GOT3 (cell line): Measurements from ENCODE around the gene KRT4.
"Not testable (repeated sequence)": the region's sequence is repeated elsewhere in the genome, so short reads cannot be mapped to it uniquely, and the experiment has no call there.

Experiments
- DNase-seq: peaks from one replicate; lab custom pipeline; 2025; ENCODE audit warnings: mixed read lengths; lab: John Stamatoyannopoulos, UW

KRT4 gene

DNA sequence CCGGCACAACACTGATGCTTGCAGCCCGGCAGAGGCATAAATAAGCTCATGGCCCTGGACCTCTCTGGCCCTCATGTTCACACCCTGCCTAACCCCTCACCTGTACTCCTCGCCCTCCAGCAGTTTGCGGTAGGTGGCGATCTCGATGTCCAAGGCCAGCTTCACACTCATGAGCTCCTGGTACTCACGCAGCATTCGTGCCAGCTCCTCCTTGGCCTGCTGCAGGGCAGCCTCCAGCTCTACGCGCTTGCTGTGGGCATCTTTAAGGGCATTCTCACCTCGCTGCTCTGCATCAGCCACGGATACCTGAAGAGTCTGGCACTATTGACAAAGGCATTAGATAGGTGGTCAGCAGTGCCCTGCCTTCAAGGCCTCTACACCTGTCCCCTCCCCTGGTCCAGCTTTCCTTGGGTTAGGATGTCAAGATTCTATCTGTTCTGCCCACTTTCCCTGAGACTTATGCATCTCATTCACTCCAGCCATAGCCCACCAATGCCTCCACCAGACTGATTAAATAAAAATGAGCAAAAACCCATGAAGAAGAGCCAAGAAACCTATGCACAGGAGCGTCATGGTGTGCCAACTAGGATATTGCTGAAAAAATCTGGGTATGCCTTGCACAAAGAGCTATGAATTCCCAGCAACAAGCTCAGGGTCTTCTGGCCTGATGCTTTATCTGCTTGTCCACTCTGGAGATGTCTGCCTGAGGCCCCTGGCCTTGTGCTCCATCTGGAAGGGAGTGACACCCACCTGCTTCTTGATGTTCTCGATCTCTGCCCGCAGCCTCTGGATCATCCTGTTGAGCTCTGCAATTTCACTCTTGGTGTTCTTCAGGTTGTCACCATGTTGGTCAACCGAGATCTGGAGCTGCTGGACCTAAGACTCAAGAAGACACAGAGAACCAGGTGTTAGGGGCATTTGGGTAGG, 6.1 kb downstream of the KRT4 start:
- no peak for DNase-seq

DNA sequence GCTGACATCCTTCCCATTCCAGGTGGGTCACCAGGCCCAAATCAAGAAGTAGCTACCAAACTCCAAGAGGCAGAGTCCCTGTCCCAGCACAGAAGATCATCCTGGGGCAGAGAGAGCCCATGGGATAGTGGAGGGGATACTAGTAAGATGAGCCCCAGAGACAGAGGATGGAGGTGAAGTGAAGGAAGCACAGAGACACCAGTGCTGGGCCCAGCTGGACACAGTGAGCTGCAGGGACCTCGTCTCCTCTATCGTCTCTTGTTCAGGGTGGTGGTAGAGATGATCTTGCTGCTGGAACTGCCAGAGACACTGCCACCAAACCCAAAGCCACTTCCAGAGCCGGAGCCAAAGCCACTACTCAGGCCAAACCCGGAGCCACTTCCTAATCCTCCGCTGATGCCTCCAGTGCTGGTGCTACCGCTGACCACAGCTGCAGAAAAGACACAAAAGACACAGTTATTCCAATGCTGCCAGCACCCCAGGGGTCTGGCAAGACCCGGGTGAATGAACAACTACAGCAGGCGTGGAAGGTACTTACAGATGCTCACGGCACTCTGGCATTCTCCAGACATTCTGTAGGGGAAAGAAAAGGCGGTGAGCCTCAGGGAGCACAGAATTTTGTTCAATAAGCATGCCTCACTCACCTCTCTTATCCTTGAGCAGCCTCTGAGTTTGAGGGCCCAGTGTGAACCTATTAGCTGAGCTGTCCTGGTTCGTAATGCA, 6.9 kb downstream of the KRT4 start:
- DNase-seq: no peak

DNA sequence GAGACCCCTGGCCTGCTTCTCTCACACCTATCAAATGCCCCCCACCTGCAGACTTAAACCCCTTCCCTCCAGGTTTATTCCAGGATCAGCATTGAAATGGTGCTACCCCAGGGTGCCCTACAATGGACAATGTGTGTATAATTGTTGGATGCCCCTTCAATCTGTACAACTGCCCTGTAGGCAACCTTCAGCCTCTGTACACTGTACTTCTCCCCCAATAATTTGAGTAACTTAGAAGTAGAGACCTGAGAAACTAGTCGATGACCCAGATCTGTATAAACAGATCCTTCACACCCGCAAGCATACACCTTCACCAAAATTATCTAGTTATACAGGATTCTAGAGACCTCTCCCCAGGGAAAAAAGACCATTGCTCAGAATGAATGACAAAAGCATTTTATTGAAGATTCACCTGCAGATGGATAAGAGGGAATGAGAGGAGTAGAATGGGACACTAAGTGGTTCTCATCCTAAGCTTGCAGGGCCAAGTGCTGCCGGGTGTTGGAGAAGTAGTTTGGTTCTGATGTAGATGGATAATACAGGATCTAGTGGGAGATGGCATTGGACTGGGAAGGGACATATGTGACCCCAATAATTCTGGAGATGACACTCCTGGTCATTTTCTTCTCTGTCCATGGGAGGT, 7.6 kb downstream of the KRT4 start:
- no peak for DNase-seq

DNA sequence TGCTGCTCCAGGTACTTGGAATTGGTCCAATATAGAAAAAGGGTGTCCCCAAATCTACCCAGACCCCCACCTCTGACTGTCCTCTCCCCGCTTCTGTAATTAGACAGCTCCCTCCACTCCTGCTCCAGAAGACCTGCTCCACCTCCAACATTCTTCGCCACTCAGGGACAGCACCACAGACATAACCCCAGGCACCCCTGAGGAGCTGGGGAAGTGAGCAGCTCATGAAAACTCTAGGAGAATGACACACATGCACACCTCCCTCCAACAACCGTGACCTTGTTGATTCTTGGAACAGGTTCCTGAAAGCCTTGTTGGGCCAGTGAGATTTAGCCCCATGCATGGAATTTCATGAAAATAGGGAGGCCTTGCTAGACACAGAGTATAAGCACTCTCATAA, 8.2 kb downstream of the KRT4 start:
- no peak for DNase-seq

DNA sequence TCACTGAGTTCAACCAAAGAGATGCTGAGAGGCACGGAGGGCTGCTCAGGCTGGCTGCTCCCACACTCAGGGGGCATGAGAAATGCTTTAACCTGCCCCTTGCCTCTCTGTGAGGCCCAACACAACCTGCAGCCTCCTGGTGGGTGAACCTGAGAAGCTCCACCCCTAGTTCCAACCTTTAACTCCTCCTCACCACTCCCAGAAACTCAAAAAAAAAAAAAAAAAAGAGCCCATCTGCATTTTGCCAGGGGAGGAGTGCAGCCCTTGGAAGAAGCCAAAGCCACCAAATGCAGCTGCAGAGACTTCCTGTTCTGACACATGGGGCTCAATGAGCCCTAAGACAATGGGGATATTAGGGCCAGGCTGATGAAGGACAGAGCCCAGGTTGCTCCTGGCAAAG, 8.9 kb downstream of the KRT4 start:
- no peak for DNase-seq

GRCh38 chr12:52802442-52802841, 11.5 kb downstream of the KRT4 start:
- DNase-seq: no peak

GRCh38 chr12:52801773-52802172, 12.1 kb downstream of the KRT4 start:
- DNase-seq: no peak

- DNase-seq: no peak
These were observed 13.5 kb downstream of the KRT4 start for GRCh38 chr12:52800259-52800917.

- DNase-seq: no peak
These were observed 14.3 kb downstream of the KRT4 start for GRCh38 chr12:52799505-52800211.

DNA sequence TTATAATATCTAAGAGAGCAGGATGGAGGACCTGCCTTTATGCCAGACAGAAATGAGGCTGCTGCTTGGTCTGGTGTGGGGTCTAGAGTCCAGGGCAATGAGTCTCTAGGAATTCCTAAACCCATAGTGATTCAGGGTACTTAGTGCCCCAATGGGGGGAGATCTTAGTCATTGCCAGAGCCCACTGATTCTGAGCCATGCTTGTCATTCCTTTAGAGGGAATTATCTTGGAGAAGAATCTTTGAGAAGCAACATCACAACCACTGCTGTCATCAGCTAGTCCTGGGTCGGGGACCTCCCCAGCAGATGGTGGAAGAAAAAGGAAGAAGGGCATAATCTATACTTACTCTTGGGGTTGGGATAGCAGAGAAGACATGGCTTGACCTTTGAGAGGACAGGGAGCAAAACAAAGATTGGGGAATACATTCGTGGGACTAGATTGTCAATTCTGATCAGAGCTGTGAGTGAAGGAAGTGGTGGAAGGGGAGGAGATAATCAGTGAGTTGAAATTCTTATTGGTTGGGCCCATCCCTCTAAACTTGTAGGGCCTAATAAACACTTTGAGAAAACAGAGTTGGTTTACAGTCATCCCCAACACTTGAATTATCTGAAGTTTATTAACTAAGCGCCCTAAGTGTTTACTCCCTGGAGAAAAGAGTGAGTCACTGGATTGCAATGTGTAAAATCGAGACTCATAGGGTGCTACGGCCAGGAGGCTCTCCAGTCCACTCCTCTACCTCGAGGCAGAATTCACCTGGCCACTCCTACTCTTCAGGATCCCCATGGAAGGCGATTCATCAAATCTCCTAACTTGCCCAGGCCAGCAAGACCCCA, 15.0 kb downstream of the KRT4 start:
- no peak for DNase-seq

DNA sequence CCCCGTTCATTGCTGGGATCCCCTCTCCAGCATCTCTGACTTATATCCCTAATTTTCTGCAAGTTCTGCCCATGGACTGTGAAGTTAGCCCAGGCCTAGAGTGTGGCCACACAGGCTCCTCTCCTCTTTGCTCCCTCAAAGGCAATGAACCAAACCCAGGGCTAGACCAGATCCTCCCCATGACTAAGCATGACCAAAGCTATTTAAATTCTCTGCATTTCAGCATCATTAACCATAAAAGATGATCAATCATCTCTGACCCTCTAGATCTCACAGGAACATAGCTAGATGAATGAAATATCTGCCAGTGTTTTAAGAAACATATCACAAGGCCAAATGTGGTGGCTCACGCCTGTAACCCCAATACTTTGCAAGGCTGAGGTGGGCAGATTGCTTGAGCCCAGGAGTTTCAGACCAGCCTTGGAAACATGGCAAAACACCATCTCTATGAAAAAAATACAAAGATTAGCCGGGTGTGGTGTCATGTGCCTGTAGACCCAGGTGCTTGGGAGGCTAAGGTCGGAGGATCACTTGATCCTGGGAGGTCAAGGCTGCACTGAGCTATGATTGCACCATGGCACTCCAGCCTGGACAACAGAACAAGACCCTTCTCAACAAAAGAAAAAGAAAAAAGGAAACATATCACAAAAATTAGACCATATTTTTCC, 15.8 kb downstream of the KRT4 start:
- DNase-seq: no peak

DNA sequence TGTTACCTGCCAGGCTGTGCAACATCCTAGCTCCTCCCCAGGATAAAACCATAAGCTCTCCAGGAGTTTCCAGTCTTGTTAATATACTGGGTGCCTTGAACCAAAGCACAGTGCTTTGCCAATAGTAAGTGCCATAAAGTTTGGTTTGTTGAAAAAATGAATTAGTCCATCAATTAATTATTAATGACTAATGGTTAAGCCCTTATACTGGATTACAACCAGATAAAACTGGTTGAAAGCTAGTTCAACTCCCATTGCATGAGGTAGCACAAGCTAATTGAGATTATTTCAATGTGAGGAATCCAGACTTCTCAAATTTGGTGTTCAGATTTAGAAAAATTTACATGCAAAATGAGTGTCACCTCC, 16.4 kb downstream of the KRT4 start:
- no peak for DNase-seq

GRCh38 chr12:52796839-52797528, 16.9 kb downstream of the KRT4 start:
- no peak for DNase-seq

- DNase-seq: no peak
These were observed 17.5 kb downstream of the KRT4 start for GRCh38 chr12:52796429-52796794.

DNA sequence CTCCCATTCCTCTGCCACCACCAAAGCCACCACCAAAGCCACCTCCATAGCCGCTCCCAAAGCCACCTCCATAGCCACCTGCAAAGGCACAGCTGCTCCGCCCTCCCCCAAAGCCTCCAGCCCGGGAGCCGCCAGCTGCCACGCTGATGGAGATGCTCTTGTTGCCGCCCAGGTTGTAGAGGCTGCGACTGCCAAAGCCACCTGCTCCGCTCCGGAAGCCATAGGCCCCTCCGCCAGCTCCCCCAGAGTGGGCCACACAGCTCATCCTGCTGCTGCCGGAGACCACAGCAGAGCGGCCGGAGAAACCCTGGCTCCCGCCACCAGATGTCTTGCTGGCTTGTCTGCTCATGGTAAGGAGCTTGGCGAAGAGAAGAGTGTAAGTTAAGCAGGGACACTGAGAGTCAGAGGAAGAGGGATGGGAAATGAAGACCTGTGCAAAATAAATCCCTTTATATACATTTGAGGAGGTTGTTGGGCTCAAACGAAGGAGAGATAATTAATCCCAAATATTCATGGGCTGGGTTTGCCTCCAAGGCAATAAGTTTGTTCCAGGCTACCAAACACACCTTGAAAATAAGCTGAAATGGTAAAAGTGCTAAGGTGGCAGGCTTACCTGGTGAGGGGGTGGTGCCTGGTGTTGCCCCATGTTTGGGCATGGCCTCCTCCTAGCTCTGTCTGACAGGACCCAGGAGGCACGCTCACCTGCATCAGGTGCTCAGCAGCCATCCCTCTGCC, 18.1 kb downstream of the KRT4 start, which contains the start of gene KRT3:
TSS of gene KRT3 (minus strand) at position 424 of the 735 bp plus-strand sequence. CDS start at position 349, 75 bp downstream.
- DNase-seq: no peak

DNA sequence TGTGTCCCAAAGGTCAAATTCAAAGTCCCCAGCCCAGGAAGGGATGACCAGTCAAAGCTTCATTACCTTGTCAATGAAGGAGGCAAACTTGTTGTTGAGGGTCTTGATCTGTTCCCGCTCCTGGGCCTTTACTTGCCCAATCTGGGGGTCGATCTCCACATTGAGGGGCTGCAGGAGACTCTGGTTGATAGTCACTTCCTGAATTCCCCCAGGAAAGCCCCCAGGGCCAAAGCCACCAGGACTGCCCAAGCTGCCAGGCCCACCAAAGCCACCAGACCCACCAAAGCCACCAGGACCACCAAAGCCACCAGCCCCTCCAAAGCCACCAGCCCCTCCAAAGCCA, 18.6 kb downstream of the KRT4 start:
- not testable (repeated sequence) for DNase-seq

- DNase-seq: no peak
These were observed 19.2 kb downstream of the KRT4 start for GRCh38 chr12:52794479-52795331.
